ENCODE measurements around the gene KSR1. TPM values are rescaled to one million over a fixed set of nuclear protein-coding genes. Genes with fewer than 3 reads are reported as not detected.
A peak's percentile ranks its signal among the peaks of the same experiment; 100 is the strongest.

KSR1 gene
- total and polyA plus RNA-seq, 9 of the 15 experiments (the other 6 are each of a cell fraction or from before 2014, with no cell fraction given), result 1.4 to 51.7 (median 18.4) TPM

DNA sequence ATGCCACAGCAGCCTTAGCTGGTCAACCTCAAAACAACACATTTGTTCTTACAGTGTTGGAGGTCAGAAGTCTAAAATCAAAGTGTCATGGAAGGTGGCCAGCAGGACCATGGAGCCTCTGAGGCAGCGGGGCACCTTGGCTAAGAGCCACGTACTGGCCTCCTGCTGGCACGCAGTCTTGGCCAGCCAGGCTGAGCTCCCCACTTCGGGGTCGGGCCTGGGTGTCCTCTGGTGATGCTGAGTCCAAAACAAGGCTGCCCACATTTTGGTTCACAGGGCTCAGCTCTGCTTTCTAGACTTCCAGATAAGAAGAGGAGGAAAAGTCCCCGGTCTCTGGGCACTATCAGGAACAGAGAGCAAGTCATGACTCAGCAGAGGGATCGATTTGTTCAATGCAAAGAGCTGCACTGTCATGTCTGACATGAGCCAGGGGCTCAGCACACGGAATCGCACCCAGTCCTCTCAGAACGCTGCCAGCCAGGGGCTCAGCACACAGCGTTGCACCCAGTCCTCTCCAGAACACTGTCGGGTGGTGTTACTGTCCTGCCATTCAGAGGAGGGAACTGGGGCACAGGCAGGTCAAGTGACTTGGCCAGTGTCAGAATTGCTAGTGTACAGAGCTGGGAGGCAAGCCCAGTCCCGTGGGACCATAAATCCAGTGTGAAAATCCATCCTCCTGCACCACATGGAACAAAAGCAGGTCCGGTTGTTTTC is 177.2 kb downstream of the KSR1 start (continued):
- TF ChIP-seq MAFF (IDR thresholded peaks at IDR 0.05; ENCODE audit: low read length) (peak; percentile 81; the same call in 1 of the 2 replicates), PRPF4 (IDR thresholded peaks at IDR 0.05; ENCODE audit: insufficient read depth, low read depth, low read length, poor library complexity, severe bottlenecking) (no peak), NFIC (IDR thresholded peaks at IDR 0.05) (peak; percentile 29), ZNF445 (CRISPR knock-in tag; IDR thresholded peaks at IDR 0.05; ENCODE audit: low read depth) (no peak), TSC22D4 (tag; IDR thresholded peaks at IDR 0.05) (no peak), ZNF217 (CRISPR knock-in tag; IDR thresholded peaks at IDR 0.05) (no peak), HNRNPL (IDR thresholded peaks at IDR 0.05; ENCODE audit: low read depth, low read length) (0 out of 2 replicates have a peak, but pooled peaks have one; percentile 22), CBFA2T3 (IDR thresholded peaks at IDR 0.05) (peak; percentile 48), NRF1 (conservative IDR thresholded peaks at IDR 0.05 in 1 of 2, IDR thresholded peaks at IDR 0.05 in 1 of 2) (0 out of 4 replicates have a peak, but pooled peaks of 1 of the 2 experiments have one; percentile 7), POLR2B (IDR thresholded peaks at IDR 0.05; ENCODE audit: low read depth, partially characterized antibody) (no peak), POLR2AphosphoS2 (IDR thresholded peaks at IDR 0.05; ENCODE audit: low read length) (no peak), HSF4 (CRISPR knock-in tag; IDR thresholded peaks at IDR 0.05; ENCODE audit: borderline replicate concordance) (no peak), ZNF212 (CRISPR knock-in tag; IDR thresholded peaks at IDR 0.05) (no peak), TRIM24 (IDR thresholded peaks at IDR 0.05) (no peak), CCNT2 (IDR thresholded peaks at IDR 0.05; ENCODE audit: borderline replicate concordance, extremely low read depth, insufficient read length, low read depth, low read length) (no peak), OTX1 (CRISPR knock-in tag; IDR thresholded peaks at IDR 0.05) (no peak)
- TF ChIP-seq, protein P1, sequence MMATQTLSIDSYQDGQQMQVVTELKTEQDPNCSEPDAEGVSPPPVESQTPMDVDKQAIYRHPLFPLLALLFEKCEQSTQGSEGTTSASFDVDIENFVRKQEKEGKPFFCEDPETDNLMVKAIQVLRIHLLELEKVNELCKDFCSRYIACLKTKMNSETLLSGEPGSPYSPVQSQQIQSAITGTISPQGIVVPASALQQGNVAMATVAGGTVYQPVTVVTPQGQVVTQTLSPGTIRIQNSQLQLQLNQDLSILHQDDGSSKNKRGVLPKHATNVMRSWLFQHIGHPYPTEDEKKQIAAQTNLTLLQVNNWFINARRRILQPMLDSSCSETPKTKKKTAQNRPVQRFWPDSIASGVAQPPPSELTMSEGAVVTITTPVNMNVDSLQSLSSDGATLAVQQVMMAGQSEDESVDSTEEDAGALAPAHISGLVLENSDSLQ (IDR thresholded peaks at IDR 0.05), result 0 out of 2 replicates have a peak, but pooled peaks have one; percentile 7
- TF ChIP-seq, protein P2, sequence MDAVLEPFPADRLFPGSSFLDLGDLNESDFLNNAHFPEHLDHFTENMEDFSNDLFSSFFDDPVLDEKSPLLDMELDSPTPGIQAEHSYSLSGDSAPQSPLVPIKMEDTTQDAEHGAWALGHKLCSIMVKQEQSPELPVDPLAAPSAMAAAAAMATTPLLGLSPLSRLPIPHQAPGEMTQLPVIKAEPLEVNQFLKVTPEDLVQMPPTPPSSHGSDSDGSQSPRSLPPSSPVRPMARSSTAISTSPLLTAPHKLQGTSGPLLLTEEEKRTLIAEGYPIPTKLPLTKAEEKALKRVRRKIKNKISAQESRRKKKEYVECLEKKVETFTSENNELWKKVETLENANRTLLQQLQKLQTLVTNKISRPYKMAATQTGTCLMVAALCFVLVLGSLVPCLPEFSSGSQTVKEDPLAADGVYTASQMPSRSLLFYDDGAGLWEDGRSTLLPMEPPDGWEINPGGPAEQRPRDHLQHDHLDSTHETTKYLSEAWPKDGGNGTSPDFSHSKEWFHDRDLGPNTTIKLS (IDR thresholded peaks at IDR 0.05; ENCODE audit: borderline replicate concordance, low read depth), result no peak
- TF ChIP-seq, protein P3, sequence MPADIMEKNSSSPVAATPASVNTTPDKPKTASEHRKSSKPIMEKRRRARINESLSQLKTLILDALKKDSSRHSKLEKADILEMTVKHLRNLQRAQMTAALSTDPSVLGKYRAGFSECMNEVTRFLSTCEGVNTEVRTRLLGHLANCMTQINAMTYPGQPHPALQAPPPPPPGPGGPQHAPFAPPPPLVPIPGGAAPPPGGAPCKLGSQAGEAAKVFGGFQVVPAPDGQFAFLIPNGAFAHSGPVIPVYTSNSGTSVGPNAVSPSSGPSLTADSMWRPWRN (IDR thresholded peaks at IDR 0.05; ENCODE audit: low read depth), result no peak
- TF ChIP-seq, protein P4, sequence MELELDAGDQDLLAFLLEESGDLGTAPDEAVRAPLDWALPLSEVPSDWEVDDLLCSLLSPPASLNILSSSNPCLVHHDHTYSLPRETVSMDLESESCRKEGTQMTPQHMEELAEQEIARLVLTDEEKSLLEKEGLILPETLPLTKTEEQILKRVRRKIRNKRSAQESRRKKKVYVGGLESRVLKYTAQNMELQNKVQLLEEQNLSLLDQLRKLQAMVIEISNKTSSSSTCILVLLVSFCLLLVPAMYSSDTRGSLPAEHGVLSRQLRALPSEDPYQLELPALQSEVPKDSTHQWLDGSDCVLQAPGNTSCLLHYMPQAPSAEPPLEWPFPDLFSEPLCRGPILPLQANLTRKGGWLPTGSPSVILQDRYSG (tag; conservative IDR thresholded peaks at IDR 0.05; ENCODE audit: low read depth), result no peak
- TF ChIP-seq, protein P5, sequence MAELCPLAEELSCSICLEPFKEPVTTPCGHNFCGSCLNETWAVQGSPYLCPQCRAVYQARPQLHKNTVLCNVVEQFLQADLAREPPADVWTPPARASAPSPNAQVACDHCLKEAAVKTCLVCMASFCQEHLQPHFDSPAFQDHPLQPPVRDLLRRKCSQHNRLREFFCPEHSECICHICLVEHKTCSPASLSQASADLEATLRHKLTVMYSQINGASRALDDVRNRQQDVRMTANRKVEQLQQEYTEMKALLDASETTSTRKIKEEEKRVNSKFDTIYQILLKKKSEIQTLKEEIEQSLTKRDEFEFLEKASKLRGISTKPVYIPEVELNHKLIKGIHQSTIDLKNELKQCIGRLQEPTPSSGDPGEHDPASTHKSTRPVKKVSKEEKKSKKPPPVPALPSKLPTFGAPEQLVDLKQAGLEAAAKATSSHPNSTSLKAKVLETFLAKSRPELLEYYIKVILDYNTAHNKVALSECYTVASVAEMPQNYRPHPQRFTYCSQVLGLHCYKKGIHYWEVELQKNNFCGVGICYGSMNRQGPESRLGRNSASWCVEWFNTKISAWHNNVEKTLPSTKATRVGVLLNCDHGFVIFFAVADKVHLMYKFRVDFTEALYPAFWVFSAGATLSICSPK (IDR thresholded peaks at IDR 0.05; ENCODE audit: borderline replicate concordance), result no peak
